Measurements from ENCODE around the gene IFFO2.

DNA sequence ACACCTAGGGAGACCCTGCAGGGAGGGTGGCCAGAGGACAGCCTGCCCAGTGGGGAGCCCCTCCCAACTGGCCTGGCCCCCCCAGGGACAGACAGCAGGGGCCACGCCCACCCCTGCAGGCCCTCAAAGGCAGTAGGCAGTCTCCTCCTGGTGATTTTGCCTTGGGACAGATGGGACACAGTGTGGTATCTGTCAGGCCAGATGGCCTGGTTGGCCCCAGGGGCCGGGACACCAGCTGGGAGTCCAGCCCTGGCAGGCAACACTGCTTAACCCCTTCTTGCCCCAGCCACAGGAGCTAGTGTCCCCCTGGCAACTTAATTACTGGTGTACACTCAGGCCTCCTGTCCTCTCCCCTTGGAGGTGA, 17.8 kb downstream of the IFFO2 start:
- TF ChIP-seq, protein P1, sequence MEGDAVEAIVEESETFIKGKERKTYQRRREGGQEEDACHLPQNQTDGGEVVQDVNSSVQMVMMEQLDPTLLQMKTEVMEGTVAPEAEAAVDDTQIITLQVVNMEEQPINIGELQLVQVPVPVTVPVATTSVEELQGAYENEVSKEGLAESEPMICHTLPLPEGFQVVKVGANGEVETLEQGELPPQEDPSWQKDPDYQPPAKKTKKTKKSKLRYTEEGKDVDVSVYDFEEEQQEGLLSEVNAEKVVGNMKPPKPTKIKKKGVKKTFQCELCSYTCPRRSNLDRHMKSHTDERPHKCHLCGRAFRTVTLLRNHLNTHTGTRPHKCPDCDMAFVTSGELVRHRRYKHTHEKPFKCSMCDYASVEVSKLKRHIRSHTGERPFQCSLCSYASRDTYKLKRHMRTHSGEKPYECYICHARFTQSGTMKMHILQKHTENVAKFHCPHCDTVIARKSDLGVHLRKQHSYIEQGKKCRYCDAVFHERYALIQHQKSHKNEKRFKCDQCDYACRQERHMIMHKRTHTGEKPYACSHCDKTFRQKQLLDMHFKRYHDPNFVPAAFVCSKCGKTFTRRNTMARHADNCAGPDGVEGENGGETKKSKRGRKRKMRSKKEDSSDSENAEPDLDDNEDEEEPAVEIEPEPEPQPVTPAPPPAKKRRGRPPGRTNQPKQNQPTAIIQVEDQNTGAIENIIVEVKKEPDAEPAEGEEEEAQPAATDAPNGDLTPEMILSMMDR (conservative IDR thresholded peaks at IDR 0.05): no peak
- no peak for TF ChIP-seq EZH2 (IDR thresholded peaks at IDR 0.05; ENCODE audit: low read depth)

All from PC-9 (cell line).